HepG2 (cell line): ENCODE measurements around the gene ICE2. TPM values are rescaled to one million over a fixed set of nuclear protein-coding genes. Genes with fewer than 3 reads are reported as not detected.

ENCODE experiments used
- ARID4A ChIP-seq: sonication (generic); formaldehyde crosslinking; IDR thresholded peaks from 2 replicates; pipeline ENCODE4 v1.5.0; 2020; ENCODE audit warnings: mild to moderate bottlenecking, missing genetic modification reagents, borderline replicate concordance
- DMAP1 ChIP-seq: IDR thresholded peaks from 2 replicates; pipeline ENCODE4 v1.6.1; 2016
- DPF2 ChIP-seq: sonication (generic); formaldehyde crosslinking; IDR thresholded peaks from 2 replicates; pipeline ENCODE4 v1.4.0; 2020; ENCODE audit warnings: mild to moderate bottlenecking, low read depth, missing genetic modification reagents, borderline replicate concordance
- ELF4 ChIP-seq: sonication (generic); formaldehyde crosslinking; IDR thresholded peaks from 2 replicates; pipeline ENCODE4 v1.5.0; 2020; ENCODE audit warnings: missing genetic modification reagents, mild to moderate bottlenecking, moderate library complexity, borderline replicate concordance
- EP300 ChIP-seq, 3 experiments: sonication (generic) in 1 of 3; formaldehyde crosslinking in 1 of 3; IDR thresholded peaks; 2 replicates each; pipeline versions ENCODE4 v1.5.1 to v1.6.1; 2011 to 2020; ENCODE audit warnings: low read depth in 2 of 3, low read length in 2 of 3, borderline replicate concordance in 1 of 3, improper control_type of control experiment in 1 of 3, mild to moderate bottlenecking in 1 of 3, missing genetic modification reagents in 1 of 3, moderate library complexity in 1 of 3
- ERF ChIP-seq: IDR thresholded peaks from 2 replicates; pipeline ENCODE4 v1.6.1; 2018; ENCODE audit warnings: missing biosample characterization, missing genetic modification reagents
- KLF12 ChIP-seq: sonication (generic); formaldehyde crosslinking; IDR thresholded peaks from 2 replicates; pipeline ENCODE4 v1.4.0; 2020; ENCODE audit warnings: missing genetic modification reagents, borderline replicate concordance
- MZF1 ChIP-seq: sonication (generic); formaldehyde crosslinking; IDR thresholded peaks from 2 replicates; pipeline ENCODE4 v1.8.1; 2023; ENCODE audit warnings: mild to moderate bottlenecking, missing genetic modification reagents, borderline replicate concordance
- NBN ChIP-seq: fragments of 450-650 bp; conservative IDR thresholded peaks from 2 replicates; pipeline ENCODE4 v1.6.1; 2017
- ZBTB34 ChIP-seq: sonication (generic); formaldehyde crosslinking; IDR thresholded peaks from 2 replicates; pipeline ENCODE4 v1.8.0; 2022; ENCODE audit warnings: mild to moderate bottlenecking, missing genetic modification reagents
- ZKSCAN5 ChIP-seq: sonication (generic); formaldehyde crosslinking; IDR thresholded peaks from 2 replicates; pipeline ENCODE4 v1.5.1; 2020; ENCODE audit warnings: mild to moderate bottlenecking, missing genetic modification reagents
- ZNF292 ChIP-seq: sonication (generic); formaldehyde crosslinking; IDR thresholded peaks from 2 replicates; pipeline ENCODE4 v1.8.1; 2022; ENCODE audit warnings: mild to moderate bottlenecking, low read depth, missing genetic modification reagents, borderline replicate concordance
- ZNF326 ChIP-seq: sonication (generic); formaldehyde crosslinking; IDR thresholded peaks from 2 replicates; pipeline ENCODE4 v1.4.0; 2020; ENCODE audit warnings: missing genetic modification reagents, borderline replicate concordance
- ZNF382 ChIP-seq: sonication (generic); formaldehyde crosslinking; IDR thresholded peaks from 2 replicates; pipeline ENCODE4 v1.5.0; 2020; ENCODE audit warnings: missing genetic modification reagents, mild to moderate bottlenecking, borderline replicate concordance
- ZNF530 ChIP-seq: sonication (generic); formaldehyde crosslinking; IDR thresholded peaks from 2 replicates; pipeline ENCODE4 v1.5.0; 2020; ENCODE audit warnings: low read depth, mild to moderate bottlenecking, missing genetic modification reagents
- ZNF577 ChIP-seq: sonication (generic); formaldehyde crosslinking; IDR thresholded peaks from 2 replicates; pipeline ENCODE4 v1.4.0; 2020; ENCODE audit warnings: mild to moderate bottlenecking, low read depth, missing genetic modification reagents, borderline replicate concordance
- polyA plus RNA-seq, 8 experiments: library from polyadenylated mRNA; depleted of rRNA in 3 of 8; stranded (reverse) in 7 of 8; unstranded in 1 of 8; fragments of >200 nt; fragmentation: Illumina TruSeq in 4 of 8; extraction: Trizol in 4 of 8; gene quantifications; 2 replicates each; pipeline versions ENCODE4 v1.2.1 to v1.2.3, GENCODE V29; 2011 to 2016; ENCODE audit warnings: low read depth in 4 of 8, missing spikeins in 1 of 8, mixed read lengths in 1 of 8; ENCODE audit not compliant: insufficient read depth in 1 of 8
- total RNA-seq, 5 experiments: library from RNA; depleted of rRNA; stranded (reverse); fragments of >200 nt; fragmentation: Illumina TruSeq; extraction: Trizol; gene quantifications; 2 replicates each; pipeline ENCODE4 v1.2.3, GENCODE V29; 2016; ENCODE audit warnings: low read depth in 1 of 5
- TF ChIP-seq, protein P1 (sequence below): sonication (generic); formaldehyde crosslinking; IDR thresholded peaks from 2 replicates; pipeline ENCODE4 v1.5.1; 2020; ENCODE audit warnings: mild to moderate bottlenecking, missing genetic modification reagents, borderline replicate concordance
- TF ChIP-seq, protein P2 (sequence below): sonication (generic); formaldehyde crosslinking; IDR thresholded peaks from 2 replicates; pipeline ENCODE4 v1.8.1; 2023; ENCODE audit warnings: missing genetic modification reagents, mild to moderate bottlenecking, borderline replicate concordance

ICE2 gene
- total and polyA plus RNA-seq, 2 of the 13 experiments (the other 11 are each of a cell fraction or from before 2014, with no cell fraction given): 24.8 to 26.4 TPM

DNA sequence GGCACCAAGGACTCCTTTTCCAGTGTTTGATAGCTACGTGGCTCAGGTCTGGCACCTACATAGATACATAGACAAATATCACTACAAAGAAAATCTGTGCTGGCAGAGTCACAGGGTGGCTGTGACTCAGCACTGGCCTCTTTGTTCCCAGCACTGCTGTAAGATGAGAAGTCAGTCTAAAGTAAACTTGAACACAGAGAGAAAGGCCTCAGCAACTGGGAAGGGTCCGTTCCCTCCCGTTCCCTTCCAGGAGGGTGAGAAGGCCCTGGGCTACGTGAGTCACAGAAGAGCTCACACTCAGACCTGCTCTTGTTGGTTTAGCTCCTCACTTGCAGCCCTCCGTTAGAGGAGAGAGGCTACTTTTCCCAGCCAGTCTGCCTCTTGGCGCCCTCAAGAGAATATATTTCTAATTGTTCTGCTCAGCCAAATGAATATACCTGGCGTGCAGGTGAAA lies 104.3 kb downstream of the ICE2 start (continued):
- no peak for TF ChIP-seq ZBTB34 (CRISPR knock-in tag)
- no peak for TF ChIP-seq ZNF530 (CRISPR knock-in tag)
- TF ChIP-seq MZF1 (CRISPR knock-in tag): no peak
- TF ChIP-seq ZNF292 (CRISPR knock-in tag): peak; percentile 96; the same call in 1 of the 2 replicates
- TF ChIP-seq EP300 (IDR thresholded peaks at IDR 0.05; ENCODE audit: low read depth in 2 of 2, low read length in 2 of 2): peak; percentile 70 to 87; a peak in 3 of 4 replicates
- peak; percentile 87 for TF ChIP-seq EP300 (CRISPR knock-in tag; IDR thresholded peaks at IDR 0.05; ENCODE audit: borderline replicate concordance)
- TF ChIP-seq DPF2 (CRISPR knock-in tag): peak; percentile 57
- TF ChIP-seq, protein P1, sequence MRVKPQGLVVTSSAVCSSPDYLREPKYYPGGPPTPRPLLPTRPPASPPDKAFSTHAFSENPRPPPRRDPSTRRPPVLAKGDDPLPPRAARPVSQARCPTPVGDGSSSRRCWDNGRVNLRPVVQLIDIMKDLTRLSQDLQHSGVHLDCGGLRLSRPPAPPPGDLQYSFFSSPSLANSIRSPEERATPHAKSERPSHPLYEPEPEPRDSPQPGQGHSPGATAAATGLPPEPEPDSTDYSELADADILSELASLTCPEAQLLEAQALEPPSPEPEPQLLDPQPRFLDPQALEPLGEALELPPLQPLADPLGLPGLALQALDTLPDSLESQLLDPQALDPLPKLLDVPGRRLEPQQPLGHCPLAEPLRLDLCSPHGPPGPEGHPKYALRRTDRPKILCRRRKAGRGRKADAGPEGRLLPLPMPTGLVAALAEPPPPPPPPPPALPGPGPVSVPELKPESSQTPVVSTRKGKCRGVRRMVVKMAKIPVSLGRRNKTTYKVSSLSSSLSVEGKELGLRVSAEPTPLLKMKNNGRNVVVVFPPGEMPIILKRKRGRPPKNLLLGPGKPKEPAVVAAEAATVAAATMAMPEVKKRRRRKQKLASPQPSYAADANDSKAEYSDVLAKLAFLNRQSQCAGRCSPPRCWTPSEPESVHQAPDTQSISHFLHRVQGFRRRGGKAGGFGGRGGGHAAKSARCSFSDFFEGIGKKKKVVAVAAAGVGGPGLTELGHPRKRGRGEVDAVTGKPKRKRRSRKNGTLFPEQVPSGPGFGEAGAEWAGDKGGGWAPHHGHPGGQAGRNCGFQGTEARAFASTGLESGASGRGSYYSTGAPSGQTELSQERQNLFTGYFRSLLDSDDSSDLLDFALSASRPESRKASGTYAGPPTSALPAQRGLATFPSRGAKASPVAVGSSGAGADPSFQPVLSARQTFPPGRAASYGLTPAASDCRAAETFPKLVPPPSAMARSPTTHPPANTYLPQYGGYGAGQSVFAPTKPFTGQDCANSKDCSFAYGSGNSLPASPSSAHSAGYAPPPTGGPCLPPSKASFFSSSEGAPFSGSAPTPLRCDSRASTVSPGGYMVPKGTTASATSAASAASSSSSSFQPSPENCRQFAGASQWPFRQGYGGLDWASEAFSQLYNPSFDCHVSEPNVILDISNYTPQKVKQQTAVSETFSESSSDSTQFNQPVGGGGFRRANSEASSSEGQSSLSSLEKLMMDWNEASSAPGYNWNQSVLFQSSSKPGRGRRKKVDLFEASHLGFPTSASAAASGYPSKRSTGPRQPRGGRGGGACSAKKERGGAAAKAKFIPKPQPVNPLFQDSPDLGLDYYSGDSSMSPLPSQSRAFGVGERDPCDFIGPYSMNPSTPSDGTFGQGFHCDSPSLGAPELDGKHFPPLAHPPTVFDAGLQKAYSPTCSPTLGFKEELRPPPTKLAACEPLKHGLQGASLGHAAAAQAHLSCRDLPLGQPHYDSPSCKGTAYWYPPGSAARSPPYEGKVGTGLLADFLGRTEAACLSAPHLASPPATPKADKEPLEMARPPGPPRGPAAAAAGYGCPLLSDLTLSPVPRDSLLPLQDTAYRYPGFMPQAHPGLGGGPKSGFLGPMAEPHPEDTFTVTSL: peak; percentile 84; the same call in 1 of the 2 replicates
- TF ChIP-seq ARID4A (CRISPR knock-in tag): peak; percentile 61; the same call in 1 of the 2 replicates
- no peak for TF ChIP-seq ELF4 (CRISPR knock-in tag)
- TF ChIP-seq ZNF577: no peak
- TF ChIP-seq ZNF326 (CRISPR knock-in tag): no peak
- peak; percentile 91 for TF ChIP-seq ERF (CRISPR knock-in tag)
- TF ChIP-seq KLF12: no peak
- TF ChIP-seq, protein P2, sequence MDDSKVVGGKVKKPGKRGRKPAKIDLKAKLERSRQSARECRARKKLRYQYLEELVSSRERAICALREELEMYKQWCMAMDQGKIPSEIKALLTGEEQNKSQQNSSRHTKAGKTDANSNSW: no peak
- no peak for TF ChIP-seq NBN
- TF ChIP-seq ZKSCAN5 (CRISPR knock-in tag): no peak
- no peak for TF ChIP-seq ZNF382
- no peak for TF ChIP-seq DMAP1 (CRISPR knock-in tag)
